Activated B cell treated with CpG ODN at 0.5 μM for 24 hours (primary cell): ENCODE results near the gene TFDP1. TPM values are rescaled to one million over a fixed set of nuclear protein-coding genes. Genes with fewer than 3 reads are reported as not detected.

Source experiments
- ATAC-seq: fragments of 200-7000 bp; cut with Tn5 transposase; one replicate; pipeline ENCODE4 v1.10.0; 2021; ENCODE audit warnings: low read depth, mild to moderate bottlenecking, moderate library complexity
- CTCF ChIA-PET: fragments of 350-600 bp; sonication (Branson Sonifier 250); formaldehyde crosslinking; loops from one replicate; lab custom pipeline; 2021; ENCODE audit warnings: antibody characterized with exemption; lab: Charles Lee
- POLR2A ChIA-PET: fragments of 350-600 bp; sonication (Branson Sonifier 250); formaldehyde crosslinking; loops from one replicate; lab custom pipeline; 2021; ENCODE audit warnings: antibody characterized with exemption; lab: Charles Lee
- DNase-seq: peaks from one replicate; pipeline ENCODE4 v3.0.0; 2022
- H3K27ac Mint-ChIP-seq: one replicate; pipeline ENCODE4 v1.8.0; 2020; ENCODE audit warnings: mixed read lengths
- H3K27me3 Mint-ChIP-seq: one replicate; pipeline ENCODE4 v1.8.0; 2021; ENCODE audit warnings: mixed read lengths
- H3K36me3 Mint-ChIP-seq: one replicate; pipeline ENCODE4 v1.8.0; 2021; ENCODE audit warnings: low read depth, mixed read lengths
- H3K4me1 Mint-ChIP-seq: one replicate; pipeline ENCODE4 v1.8.0; 2021; ENCODE audit warnings: mixed read lengths
- H3K4me3 Mint-ChIP-seq: one replicate; pipeline ENCODE4 v1.8.0; 2020; ENCODE audit warnings: mild to moderate bottlenecking, mixed read lengths
- H3K9me3 Mint-ChIP-seq: one replicate; pipeline ENCODE4 v1.8.0; 2020; ENCODE audit warnings: mixed read lengths
- CTCF ChIP-seq: fragments of 200-600 bp; IDR thresholded peaks from one replicate; pipeline ENCODE4 v1.8.0; 2022; ENCODE audit warnings: antibody characterized with exemption, mild to moderate bottlenecking
- intact Hi-C: fragments of 100-400 bp; cut with micrococcal nuclease; formaldehyde crosslinking; loops from one replicate; pipeline ENCODE4 v1.15.1; 2024
- total RNA-seq: library from RNA; stranded (reverse); gene quantifications from 2 replicates; pipeline ENCODE4 v1.2.3, GENCODE V29; 2022

TFDP1 gene
- total RNA-seq, 1 donor from 2014 or later, result 54.3 TPM

GRCh38 chr13:113635048-113635420, 50.5 kb downstream of the TFDP1 start:
- CTCF ChIA-PET, result no interaction called here
- intact Hi-C loops, result no loop called here
- H3K9me3 Mint-ChIP-seq, result no peaks in the 10 kb centered on the region
- no peaks in the 10 kb centered on the region for H3K4me1 Mint-ChIP-seq
- POLR2A ChIA-PET, result no interaction called here
- ATAC-seq (no peak), DNase-seq (no peak)
- no peak for TF ChIP-seq CTCF
- peaks cover 81% of the 10 kb centered on the region for H3K36me3 Mint-ChIP-seq
- H3K27ac Mint-ChIP-seq, result no peak overlapping the region
- no peak overlapping the region for H3K4me3 Mint-ChIP-seq
- H3K27me3 Mint-ChIP-seq, result no peaks in the 10 kb centered on the region

DNA sequence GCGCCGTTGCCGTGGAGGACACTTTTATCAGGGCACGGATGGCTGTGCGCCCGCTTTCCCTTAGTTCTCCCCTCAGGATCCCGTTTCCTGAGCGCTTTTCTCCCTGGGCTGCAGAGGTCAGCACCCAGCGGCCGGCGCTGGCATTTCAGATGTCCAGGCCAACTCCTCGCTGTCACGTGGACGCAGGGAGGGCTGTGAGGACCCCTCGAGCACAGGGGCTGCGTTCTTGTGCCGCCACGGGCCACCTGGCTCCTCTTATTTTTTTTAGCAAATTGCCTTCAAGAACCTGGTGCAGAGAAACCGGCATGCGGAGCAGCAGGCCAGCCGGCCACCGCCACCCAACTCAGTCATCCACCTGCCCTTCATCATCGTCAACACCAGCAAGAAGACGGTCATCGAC, 51.2 kb downstream of the TFDP1 start:
- TF ChIP-seq CTCF, result no peak
- Mint-ChIP-seq H3K36me3 (peaks cover 83% of the 10 kb centered on the region), H3K27ac (no peak overlapping the region), H3K4me1 (no peaks in the 10 kb centered on the region), H3K4me3 (no peak overlapping the region), H3K9me3 (no peaks in the 10 kb centered on the region), H3K27me3 (no peaks in the 10 kb centered on the region)
- ChIA-PET POLR2A (no interaction called here), CTCF (no interaction called here)
- DNase-seq, result no peak
- intact Hi-C loops, result no loop called here
- ATAC-seq, result no peak

DNA sequence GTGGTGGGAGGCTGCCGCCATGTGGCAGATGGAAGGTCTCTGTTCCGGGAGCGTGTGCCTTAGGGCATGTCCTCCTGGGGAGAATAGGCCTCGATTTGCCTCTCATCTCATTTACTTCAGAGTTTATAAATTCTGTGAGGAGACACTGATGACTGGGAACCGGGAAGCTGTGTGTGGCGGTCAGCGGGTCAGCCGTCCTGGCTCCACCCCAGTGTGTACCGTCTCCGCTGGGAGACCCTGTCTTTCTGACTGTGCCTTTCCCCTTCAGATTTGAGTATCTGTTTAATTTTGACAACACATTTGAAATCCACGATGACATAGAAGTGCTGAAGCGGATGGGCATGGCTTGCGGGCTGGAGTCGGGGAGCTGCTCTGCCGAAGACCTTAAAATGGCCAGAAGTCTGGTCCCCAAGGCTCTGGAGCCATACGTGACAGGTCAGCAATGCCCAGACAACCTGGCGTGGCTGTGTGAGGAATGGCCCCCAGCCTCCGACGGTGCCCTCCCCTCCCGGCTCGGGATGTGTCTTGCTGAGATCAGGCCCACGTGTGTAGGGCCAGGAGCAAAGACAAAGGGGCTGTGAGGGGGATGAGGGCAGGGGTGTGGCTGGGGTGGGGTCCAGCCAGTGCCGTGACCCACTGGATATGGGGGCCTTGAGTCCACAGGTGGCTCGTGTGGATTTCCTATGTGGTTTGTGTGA, 51.9 kb downstream of the TFDP1 start:
- ATAC-seq, result no peak
- H3K27ac Mint-ChIP-seq, result no peak overlapping the region
- no peaks in the 10 kb centered on the region for H3K9me3 Mint-ChIP-seq
- TF ChIP-seq CTCF, result no peak
- ChIA-PET POLR2A (no interaction called here), CTCF (no interaction called here)
- H3K4me1 Mint-ChIP-seq, result no peaks in the 10 kb centered on the region
- no peaks in the 10 kb centered on the region for H3K27me3 Mint-ChIP-seq
- DNase-seq, result no peak
- H3K36me3 Mint-ChIP-seq, result peaks cover 81% of the 10 kb centered on the region
- no peak overlapping the region for H3K4me3 Mint-ChIP-seq
- intact Hi-C loops, result no loop called here

DNA sequence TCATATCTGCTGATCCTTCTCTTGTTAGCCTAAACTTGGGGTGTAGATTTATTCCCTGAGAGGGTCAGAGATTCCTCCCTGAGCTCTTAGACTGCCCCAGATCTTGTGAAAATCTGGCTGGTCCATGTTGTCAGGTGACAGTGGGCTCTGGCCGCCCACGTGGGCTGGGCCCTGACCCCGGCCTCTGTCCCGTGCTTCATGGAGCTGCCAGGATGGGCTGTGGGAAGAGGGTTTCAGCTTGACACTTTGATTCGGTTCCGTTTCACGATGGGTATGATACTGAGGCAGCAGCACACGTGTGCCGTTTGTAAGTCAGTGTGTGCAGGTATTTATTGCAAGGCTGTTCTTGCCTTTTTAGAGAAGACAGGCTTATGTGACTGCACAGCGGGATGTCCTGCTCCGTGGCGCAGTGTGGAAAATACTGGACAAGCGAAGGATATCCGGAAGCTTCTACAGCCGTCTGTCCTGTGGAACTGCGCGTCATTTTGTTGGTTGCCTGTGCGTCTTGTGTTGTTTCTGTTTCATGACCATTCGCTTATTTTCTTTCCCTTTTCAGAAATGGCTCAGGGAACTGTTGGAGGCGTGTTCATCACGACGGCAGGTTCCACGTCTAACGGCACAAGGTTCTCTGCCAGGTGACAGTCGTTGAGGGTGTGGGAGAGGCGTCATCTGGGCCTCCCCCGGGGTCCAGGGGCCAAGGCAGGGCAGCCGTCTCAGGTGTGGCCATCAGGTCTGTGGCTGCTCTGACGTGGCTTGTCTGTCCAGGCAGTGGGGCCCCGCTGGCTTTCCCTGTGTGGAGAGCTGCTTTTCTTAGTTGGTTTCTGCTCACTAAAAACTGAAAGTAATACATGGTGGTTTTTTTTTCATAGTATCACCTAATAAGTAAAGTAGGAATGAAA, 53.0 kb downstream of the TFDP1 start:
- no peak for TF ChIP-seq CTCF
- no peak for ATAC-seq
- intact Hi-C loops, result no loop called here
- H3K9me3 Mint-ChIP-seq, result no peaks in the 10 kb centered on the region
- H3K4me1 Mint-ChIP-seq, result peaks cover 2% of the 10 kb centered on the region
- ChIA-PET POLR2A (no interaction called here), CTCF (no interaction called here)
- H3K36me3 Mint-ChIP-seq, result peaks cover 81% of the 10 kb centered on the region
- DNase-seq, result peak; percentile 11
- H3K27me3 Mint-ChIP-seq, result no peaks in the 10 kb centered on the region
- H3K27ac Mint-ChIP-seq, result no peak overlapping the region
- H3K4me3 Mint-ChIP-seq, result no peak overlapping the region

GRCh38 chr13:113638173-113638746, 53.7 kb downstream of the TFDP1 start:
- no peak overlapping the region for H3K4me3 Mint-ChIP-seq
- H3K36me3 Mint-ChIP-seq, result peaks cover 74% of the 10 kb centered on the region
- intact Hi-C loops, result no loop called here
- DNase-seq (no peak), ATAC-seq (no peak)
- ChIA-PET CTCF (no interaction called here), POLR2A (no interaction called here)
- no peaks in the 10 kb centered on the region for H3K27me3 Mint-ChIP-seq
- H3K9me3 Mint-ChIP-seq, result no peaks in the 10 kb centered on the region
- no peak for TF ChIP-seq CTCF
- no peak overlapping the region for H3K27ac Mint-ChIP-seq
- peaks cover 10% of the 10 kb centered on the region for H3K4me1 Mint-ChIP-seq
